Activated CD4-positive, alpha-beta memory T cell treated with anti-CD3 and anti-CD28 coated beads, Interleukin-2, amount 10 ng/mL, durations not matched to agents 7 days and 5 days (primary cell): ENCODE results near the gene RASSF10. TPM values are rescaled to one million over a fixed set of nuclear protein-coding genes. Genes with fewer than 3 reads are reported as not detected.

Experiments
- CTCF ChIA-PET: fragments of 350-600 bp; sonication (Branson Sonifier 250); formaldehyde crosslinking; loops from one replicate; lab custom pipeline; 2021; ENCODE audit warnings: antibody characterized with exemption, inconsistent platforms; lab: Charles Lee
- POLR2A ChIA-PET: fragments of 350-600 bp; sonication (Branson Sonifier 250); formaldehyde crosslinking; loops from one replicate; lab custom pipeline; 2021; ENCODE audit warnings: antibody characterized with exemption; lab: Charles Lee
- DNase-seq: peaks from one replicate; pipeline ENCODE4 v3.0.0-alpha.2; 2020
- H3K27ac Mint-ChIP-seq: one replicate; pipeline ENCODE4 v1.8.0; 2021; ENCODE audit warnings: mild to moderate bottlenecking, mixed read lengths
- H3K27me3 Mint-ChIP-seq: one replicate; pipeline ENCODE4 v1.8.0; 2021; ENCODE audit warnings: mixed read lengths
- H3K36me3 Mint-ChIP-seq: one replicate; pipeline ENCODE4 v1.8.0; 2021; ENCODE audit warnings: low read depth, mixed read lengths
- H3K4me1 Mint-ChIP-seq: one replicate; pipeline ENCODE4 v1.8.0; 2021; ENCODE audit warnings: mixed read lengths
- H3K4me3 Mint-ChIP-seq: one replicate; pipeline ENCODE4 v1.8.0; 2021; ENCODE audit warnings: mild to moderate bottlenecking, mixed read lengths
- H3K9me3 Mint-ChIP-seq: one replicate; pipeline ENCODE4 v1.8.0; 2021; ENCODE audit warnings: mixed read lengths
- total RNA-seq, 2 experiments: library from RNA; stranded (reverse); gene quantifications; one replicate each; pipeline ENCODE4 v1.2.3, GENCODE V29; 2021

The RASSF10 gene
- total RNA-seq = not detected

- Mint-ChIP-seq H3K4me3 (peak within 1 kb of the TSS; percentile 37), H3K9me3 (no peaks in the 10 kb centered on the region), H3K27ac (no peak within 1 kb of the TSS), H3K4me1 (peaks cover 3% of the 10 kb centered on the region), H3K36me3 (no peaks in the 10 kb centered on the region), H3K27me3 (peaks cover 74% of the 10 kb centered on the region)
- ChIA-PET POLR2A (no interaction called here), CTCF (no interaction called here)
- DNase-seq = no peak
These were observed at the start of gene RASSF10 for GRCh38 chr11:13008625-13009475. Gene RASSF10 (plus strand): TSS chr11:13009316. CDS start chr11:13009577, 261 bp downstream.

- DNase-seq = no peak
- Mint-ChIP-seq H3K9me3 (no peaks in the 10 kb centered on the region), H3K36me3 (no peaks in the 10 kb centered on the region), H3K27ac (no peak overlapping the region), H3K27me3 (peaks cover 27% of the 10 kb centered on the region), H3K4me3 (no peak overlapping the region), H3K4me1 (no peaks in the 10 kb centered on the region)
- POLR2A ChIA-PET = no interaction called here
- CTCF ChIA-PET = no interaction called here
These were observed 47.5 kb upstream of the RASSF10 start for GRCh38 chr11:12961615-12962014.

DNA sequence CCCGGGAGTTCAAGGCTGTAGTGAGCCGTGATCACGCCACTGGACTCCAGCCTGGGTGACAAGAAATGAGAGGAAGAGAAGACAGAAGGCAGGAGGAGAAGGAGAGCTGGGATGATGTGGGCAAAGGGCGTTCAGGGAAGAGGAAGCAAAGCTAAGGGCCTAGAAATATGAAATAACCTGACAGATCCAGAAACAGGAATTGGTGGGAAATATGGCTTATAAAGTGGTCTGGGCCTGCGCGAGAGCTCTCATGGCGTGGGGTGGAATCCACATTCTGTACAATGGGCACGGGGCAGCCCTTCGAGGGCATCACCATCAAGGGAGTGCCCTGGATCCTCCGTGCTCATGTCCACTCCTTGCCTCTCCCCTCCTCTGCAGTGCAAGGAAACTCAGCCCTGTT, 46.8 kb upstream of the RASSF10 start:
- DNase-seq = no peak
- H3K36me3 Mint-ChIP-seq = no peaks in the 10 kb centered on the region
- no peak overlapping the region for H3K4me3 Mint-ChIP-seq
- no peak overlapping the region for H3K27ac Mint-ChIP-seq
- H3K9me3 Mint-ChIP-seq = no peaks in the 10 kb centered on the region
- ChIA-PET CTCF (interaction anchor here (1.1 kb wide), 1 partner anchor 222 kb away, joined by 3 read pairs; no protein-coding TSS in a partner anchor), POLR2A (no interaction called here)
- H3K4me1 Mint-ChIP-seq = no peaks in the 10 kb centered on the region
- H3K27me3 Mint-ChIP-seq = peaks cover 29% of the 10 kb centered on the region

GRCh38 chr11:12963051-12963450, 46.1 kb upstream of the RASSF10 start:
- Mint-ChIP-seq H3K27me3 (peaks cover 23% of the 10 kb centered on the region), H3K4me1 (no peaks in the 10 kb centered on the region), H3K9me3 (no peaks in the 10 kb centered on the region), H3K36me3 (no peaks in the 10 kb centered on the region), H3K4me3 (no peak overlapping the region), H3K27ac (no peak overlapping the region)
- ChIA-PET POLR2A (no interaction called here), CTCF (interaction anchor here (1.1 to 1.4 kb wide), 3 partner anchors 17 to 422 kb away, joined by 3 to 4 read pairs (median 3); no protein-coding TSS in a partner anchor)
- DNase-seq = no peak

- no peak overlapping the region for H3K4me3 Mint-ChIP-seq
- DNase-seq = peak; percentile 61
- H3K27ac Mint-ChIP-seq = no peak overlapping the region
- CTCF ChIA-PET = interaction anchor here (0.6 to 1.6 kb wide), 10 partner anchors 10 to 421 kb away, joined by 3 to 9 read pairs (median 4); no protein-coding TSS in a partner anchor
- no peaks in the 10 kb centered on the region for H3K4me1 Mint-ChIP-seq
- peaks cover 18% of the 10 kb centered on the region for H3K27me3 Mint-ChIP-seq
- H3K36me3 Mint-ChIP-seq = no peaks in the 10 kb centered on the region
- POLR2A ChIA-PET = interaction anchor here (1.5 kb wide), 1 partner anchor 10 kb away, joined by 3 read pairs; no protein-coding TSS in a partner anchor
- H3K9me3 Mint-ChIP-seq = no peaks in the 10 kb centered on the region
These were observed 45.2 kb upstream of the RASSF10 start for GRCh38 chr11:12963792-12964536.

DNA sequence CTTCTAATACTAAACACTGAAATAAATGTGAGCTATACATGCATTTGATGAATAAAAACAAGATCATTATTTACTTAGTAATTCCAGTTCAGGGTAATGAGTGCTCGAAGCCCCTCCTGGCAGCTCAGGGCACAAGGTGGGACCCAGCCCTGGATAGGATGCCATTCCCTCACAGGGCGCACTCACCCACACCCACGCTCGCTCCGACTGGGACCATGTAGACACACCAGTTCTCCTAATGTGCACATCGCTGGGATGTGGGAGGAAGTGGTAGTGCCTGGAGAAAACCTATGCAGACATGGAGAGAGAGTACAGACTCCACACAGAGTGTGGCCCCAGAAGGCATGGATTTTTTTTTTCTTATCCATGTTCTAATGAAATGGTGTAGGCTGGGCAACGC, 44.5 kb upstream of the RASSF10 start:
- H3K9me3 Mint-ChIP-seq = no peaks in the 10 kb centered on the region
- peaks cover 18% of the 10 kb centered on the region for H3K27me3 Mint-ChIP-seq
- H3K4me1 Mint-ChIP-seq = no peaks in the 10 kb centered on the region
- POLR2A ChIA-PET = interaction anchor here (1.5 kb wide), 1 partner anchor 10 kb away, joined by 3 read pairs; no protein-coding TSS in a partner anchor
- H3K27ac Mint-ChIP-seq = no peak overlapping the region
- H3K4me3 Mint-ChIP-seq = no peak overlapping the region
- no peaks in the 10 kb centered on the region for H3K36me3 Mint-ChIP-seq
- CTCF ChIA-PET = interaction anchor here (1.6 kb wide), 2 partner anchors 9 to 219 kb away, joined by 6 to 9 read pairs; no protein-coding TSS in a partner anchor
- DNase-seq = no peak

GRCh38 chr11:12966002-12966401, 43.1 kb upstream of the RASSF10 start:
- H3K4me3 Mint-ChIP-seq = no peak overlapping the region
- CTCF ChIA-PET = interaction anchor here (1.4 to 2.3 kb wide), 2 partner anchors 369 to 379 kb away, joined by 3 to 5 read pairs; no protein-coding TSS in a partner anchor
- DNase-seq = no peak
- POLR2A ChIA-PET = no interaction called here
- no peak overlapping the region for H3K27ac Mint-ChIP-seq
- H3K27me3 Mint-ChIP-seq = peaks cover 14% of the 10 kb centered on the region
- no peaks in the 10 kb centered on the region for H3K4me1 Mint-ChIP-seq
- no peaks in the 10 kb centered on the region for H3K36me3 Mint-ChIP-seq
- no peaks in the 10 kb centered on the region for H3K9me3 Mint-ChIP-seq

- Mint-ChIP-seq H3K9me3 (no peaks in the 10 kb centered on the region), H3K27me3 (peaks cover 19% of the 10 kb centered on the region), H3K4me3 (no peak overlapping the region), H3K27ac (no peak overlapping the region), H3K36me3 (no peaks in the 10 kb centered on the region), H3K4me1 (no peaks in the 10 kb centered on the region)
- ChIA-PET POLR2A (no interaction called here), CTCF (interaction anchor here (1.3 kb wide), 1 partner anchor 377 kb away, joined by 3 read pairs; no protein-coding TSS in a partner anchor)
- no peak for DNase-seq
These were observed 41.0 kb upstream of the RASSF10 start for GRCh38 chr11:12968101-12968500.

GRCh38 chr11:12968826-12969225, 40.3 kb upstream of the RASSF10 start:
- no peak for DNase-seq
- POLR2A ChIA-PET = no interaction called here
- Mint-ChIP-seq H3K9me3 (no peaks in the 10 kb centered on the region), H3K4me3 (no peak overlapping the region), H3K27ac (no peak overlapping the region), H3K4me1 (no peaks in the 10 kb centered on the region), H3K27me3 (peaks cover 19% of the 10 kb centered on the region), H3K36me3 (no peaks in the 10 kb centered on the region)
- CTCF ChIA-PET = interaction anchor here (1.3 kb wide), 1 partner anchor 376 kb away, joined by 3 read pairs; no protein-coding TSS in a partner anchor

- Mint-ChIP-seq H3K36me3 (no peaks in the 10 kb centered on the region), H3K4me3 (no peak overlapping the region), H3K9me3 (no peaks in the 10 kb centered on the region), H3K4me1 (no peaks in the 10 kb centered on the region), H3K27ac (no peak overlapping the region), H3K27me3 (peaks cover 14% of the 10 kb centered on the region)
- POLR2A ChIA-PET = no interaction called here
- DNase-seq = no peak
- CTCF ChIA-PET = interaction anchor here (1.0 kb wide), 1 partner anchor 266 kb away, joined by 3 read pairs; no protein-coding TSS in a partner anchor
These were observed 37.2 kb upstream of the RASSF10 start for GRCh38 chr11:12971955-12972354.

DNA sequence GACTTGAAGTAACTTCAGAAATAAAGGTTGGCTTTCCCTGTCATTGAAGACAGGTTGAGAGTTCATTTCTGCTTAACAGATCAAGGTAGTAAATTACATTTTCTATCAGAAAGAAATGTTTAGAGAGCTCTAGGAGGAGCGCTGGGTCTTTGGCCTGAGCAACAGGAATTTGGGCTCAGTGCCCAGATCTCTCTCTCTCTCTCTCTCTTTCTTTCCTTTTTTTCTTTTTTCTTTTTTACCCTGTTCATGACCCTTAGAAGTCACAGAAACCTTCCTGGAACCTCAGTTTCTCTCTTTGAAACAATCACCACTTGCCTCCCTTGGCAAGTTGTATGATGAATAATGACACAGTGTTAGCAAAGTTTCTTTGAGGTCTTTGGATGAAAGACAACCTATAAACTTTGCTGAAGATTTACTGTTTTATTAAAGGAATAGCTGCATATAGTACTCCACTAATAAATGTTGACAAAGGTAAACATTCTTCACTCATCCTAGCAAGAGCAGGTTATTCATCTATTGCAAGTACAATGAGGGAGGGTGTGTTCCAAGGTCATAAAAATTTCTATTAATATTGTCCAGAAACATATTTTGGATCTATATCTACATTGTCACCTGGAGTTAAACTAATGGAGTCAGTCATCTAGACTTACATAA, 35.5 kb upstream of the RASSF10 start:
- CTCF ChIA-PET = interaction anchor here (1.4 to 1.7 kb wide), 2 partner anchors 10 to 362 kb away, joined by 4 to 6 read pairs; no protein-coding TSS in a partner anchor
- POLR2A ChIA-PET = interaction anchor here (1.3 kb wide), 1 partner anchor 9 kb away, joined by 3 read pairs; no protein-coding TSS in a partner anchor
- Mint-ChIP-seq H3K4me3 (no peak overlapping the region), H3K27ac (no peak overlapping the region), H3K36me3 (no peaks in the 10 kb centered on the region), H3K27me3 (peaks cover 15% of the 10 kb centered on the region), H3K4me1 (no peaks in the 10 kb centered on the region), H3K9me3 (no peaks in the 10 kb centered on the region)
- no peak for DNase-seq

DNA sequence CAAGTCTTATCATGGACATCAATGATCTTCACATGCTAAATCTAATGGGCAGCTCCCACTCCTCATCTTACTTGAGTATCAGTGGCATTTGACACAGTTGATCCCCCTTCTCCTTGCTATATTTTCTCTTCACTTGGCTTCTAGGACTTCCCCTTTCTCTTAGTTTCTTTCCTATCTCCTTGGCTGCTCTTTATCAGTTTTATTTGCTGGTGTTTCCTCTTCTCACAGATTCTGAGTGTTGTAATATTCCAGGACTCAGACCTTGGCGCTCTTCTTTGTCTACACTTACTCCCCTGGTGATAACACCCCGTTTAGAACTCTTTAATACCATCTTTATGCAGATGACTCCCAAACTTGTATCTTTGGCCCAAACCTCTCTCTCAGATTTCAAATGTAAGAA, 33.9 kb upstream of the RASSF10 start:
- no peak overlapping the region for H3K27ac Mint-ChIP-seq
- POLR2A ChIA-PET = no interaction called here
- CTCF ChIA-PET = no interaction called here
- no peaks in the 10 kb centered on the region for H3K9me3 Mint-ChIP-seq
- H3K36me3 Mint-ChIP-seq = no peaks in the 10 kb centered on the region
- H3K4me1 Mint-ChIP-seq = no peaks in the 10 kb centered on the region
- peaks cover 20% of the 10 kb centered on the region for H3K27me3 Mint-ChIP-seq
- H3K4me3 Mint-ChIP-seq = no peak overlapping the region
- no peak for DNase-seq
